Glutamatergic neuron (in vitro differentiated cells): ENCODE results near the gene HOXB1. TPM values are rescaled to one million over a fixed set of nuclear protein-coding genes. Genes with fewer than 3 reads are reported as not detected.

Source experiments
- DNase-seq: peaks from one replicate; pipeline ENCODE4 v3.0.0; 2022
- H3K27ac Mint-ChIP-seq: one replicate; pipeline ENCODE4 v1.8.0; 2020; ENCODE audit warnings: mild to moderate bottlenecking, mixed read lengths, inconsistent platforms; ENCODE audit not compliant: unreplicated experiment
- H3K27me3 Mint-ChIP-seq: one replicate; pipeline ENCODE4 v1.8.0; 2020; ENCODE audit warnings: mild to moderate bottlenecking, moderate library complexity, mixed read lengths, inconsistent platforms; ENCODE audit not compliant: unreplicated experiment
- H3K36me3 Mint-ChIP-seq: one replicate; pipeline ENCODE4 v1.8.0; 2020; ENCODE audit warnings: mild to moderate bottlenecking, mixed read lengths, inconsistent platforms; ENCODE audit not compliant: unreplicated experiment
- H3K4me1 Mint-ChIP-seq: one replicate; pipeline ENCODE4 v1.8.0; 2020; ENCODE audit warnings: mild to moderate bottlenecking, low read depth, mixed read lengths, inconsistent platforms; ENCODE audit not compliant: unreplicated experiment
- H3K4me3 Mint-ChIP-seq: one replicate; pipeline ENCODE4 v1.8.0; 2020; ENCODE audit warnings: mild to moderate bottlenecking, mixed read lengths, inconsistent platforms; ENCODE audit not compliant: unreplicated experiment
- H3K9me3 Mint-ChIP-seq: one replicate; pipeline ENCODE4 v1.8.0; 2020; ENCODE audit warnings: mild to moderate bottlenecking, moderate library complexity, mixed read lengths, inconsistent platforms; ENCODE audit not compliant: unreplicated experiment
- long read RNA-seq: library from polyadenylated mRNA; unstranded; transcript quantifications from one replicate; pipeline ENCODE4 v2.0.0, GENCODE V29; 2020; ENCODE audit not compliant: unreplicated experiment
- total RNA-seq: library from RNA; stranded (reverse); fragmentation: NEBNext Ultra II Directional; extraction: Animal tissue kit (Norgen Biotek cat#: 25700); gene quantifications from one replicate; pipeline ENCODE4 v1.2.1, GENCODE V29; 2021; ENCODE audit not compliant: unreplicated experiment
- TF ChIP-seq, protein P1 (sequence below): fragments of 200-600 bp; sonication (generic); IDR thresholded peaks from one replicate; pipeline ENCODE4 v1.5.0; 2021; ENCODE audit not compliant: partially characterized antibody, unreplicated experiment

The HOXB1 gene
- not detected for total RNA-seq
- long read RNA-seq, result 0 reads

DNA sequence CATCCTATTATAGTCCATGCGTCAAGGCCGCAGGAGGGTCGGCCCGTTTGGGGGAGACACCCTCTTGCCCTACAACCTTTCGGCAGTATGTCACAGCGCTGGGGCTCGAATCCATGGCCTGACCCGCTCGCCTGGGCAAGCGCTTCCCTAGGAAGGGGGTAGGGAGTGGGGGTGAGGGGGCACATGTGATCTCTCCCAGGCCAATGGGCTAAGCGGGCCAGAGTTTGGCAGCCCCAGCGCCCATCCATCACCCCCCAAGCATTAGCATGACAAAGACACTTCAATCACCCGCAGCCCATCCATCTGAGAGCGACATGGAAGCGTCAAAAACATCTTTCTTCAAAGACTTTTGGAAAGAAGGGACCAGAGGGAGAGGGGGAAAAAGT lies at the start of gene HOXB1:
Gene HOXB1, minus strand, starts transcription at position 125 of the 386 bp plus-strand sequence. Its CDS starts 107 bp downstream, at position 18.
- Mint-ChIP-seq H3K27ac (no peak within 1 kb of the TSS), H3K4me3 (no peak within 1 kb of the TSS), H3K4me1 (no peaks in the 10 kb centered on the region), H3K9me3 (peaks cover 3% of the 10 kb centered on the region), H3K36me3 (peaks cover 12% of the 10 kb centered on the region), H3K27me3 (peaks cover 27% of the 10 kb centered on the region)
- DNase-seq, result no peak
- TF ChIP-seq, protein P1, sequence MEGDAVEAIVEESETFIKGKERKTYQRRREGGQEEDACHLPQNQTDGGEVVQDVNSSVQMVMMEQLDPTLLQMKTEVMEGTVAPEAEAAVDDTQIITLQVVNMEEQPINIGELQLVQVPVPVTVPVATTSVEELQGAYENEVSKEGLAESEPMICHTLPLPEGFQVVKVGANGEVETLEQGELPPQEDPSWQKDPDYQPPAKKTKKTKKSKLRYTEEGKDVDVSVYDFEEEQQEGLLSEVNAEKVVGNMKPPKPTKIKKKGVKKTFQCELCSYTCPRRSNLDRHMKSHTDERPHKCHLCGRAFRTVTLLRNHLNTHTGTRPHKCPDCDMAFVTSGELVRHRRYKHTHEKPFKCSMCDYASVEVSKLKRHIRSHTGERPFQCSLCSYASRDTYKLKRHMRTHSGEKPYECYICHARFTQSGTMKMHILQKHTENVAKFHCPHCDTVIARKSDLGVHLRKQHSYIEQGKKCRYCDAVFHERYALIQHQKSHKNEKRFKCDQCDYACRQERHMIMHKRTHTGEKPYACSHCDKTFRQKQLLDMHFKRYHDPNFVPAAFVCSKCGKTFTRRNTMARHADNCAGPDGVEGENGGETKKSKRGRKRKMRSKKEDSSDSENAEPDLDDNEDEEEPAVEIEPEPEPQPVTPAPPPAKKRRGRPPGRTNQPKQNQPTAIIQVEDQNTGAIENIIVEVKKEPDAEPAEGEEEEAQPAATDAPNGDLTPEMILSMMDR, result no peak

DNA sequence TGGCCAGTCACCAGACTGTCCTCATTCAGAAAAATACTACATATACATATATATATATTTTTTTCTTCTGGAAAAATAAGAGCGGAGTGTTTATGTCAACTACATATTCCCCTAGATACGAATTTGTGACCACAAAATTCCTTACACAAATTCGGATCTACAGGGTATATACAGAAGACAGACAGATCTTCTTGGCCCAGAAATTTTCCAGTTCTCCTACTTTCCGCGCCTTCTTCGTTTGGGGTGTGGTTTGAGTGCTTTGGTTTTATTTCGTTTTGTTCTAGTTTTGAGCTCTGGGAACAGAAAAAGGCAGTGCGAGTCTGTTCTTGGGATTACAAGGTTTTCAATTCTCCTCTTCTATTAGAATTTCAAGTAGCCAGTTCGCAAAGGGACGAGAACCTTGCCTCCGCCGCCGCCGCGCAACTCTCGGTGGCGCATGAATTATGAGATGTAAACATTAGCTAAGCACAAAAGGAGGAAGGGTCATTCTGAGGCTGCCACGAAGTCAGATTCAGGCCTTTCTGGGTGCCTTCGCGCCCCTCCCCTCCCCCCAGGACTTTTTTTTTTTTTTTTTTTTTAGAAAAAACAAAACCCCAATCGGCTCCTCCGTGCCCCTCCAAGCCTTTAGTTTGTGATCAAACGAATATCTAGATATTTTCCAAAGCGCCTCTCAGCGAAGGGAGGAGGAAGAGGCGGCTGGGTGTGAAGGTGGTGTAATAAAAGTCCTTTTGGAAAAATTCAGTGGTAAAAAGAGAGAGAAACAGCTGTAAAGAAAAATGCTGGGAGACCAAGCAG lies 49.1 kb upstream of the HOXB1 start:
- no peak overlapping the region for H3K4me3 Mint-ChIP-seq
- no peak overlapping the region for H3K27ac Mint-ChIP-seq
- peaks cover 57% of the 10 kb centered on the region for H3K27me3 Mint-ChIP-seq
- TF ChIP-seq, protein P1, result no peak
- DNase-seq, result no peak
- H3K9me3 Mint-ChIP-seq, result peaks cover 21% of the 10 kb centered on the region
- no peaks in the 10 kb centered on the region for H3K4me1 Mint-ChIP-seq
- H3K36me3 Mint-ChIP-seq, result no peaks in the 10 kb centered on the region

DNA sequence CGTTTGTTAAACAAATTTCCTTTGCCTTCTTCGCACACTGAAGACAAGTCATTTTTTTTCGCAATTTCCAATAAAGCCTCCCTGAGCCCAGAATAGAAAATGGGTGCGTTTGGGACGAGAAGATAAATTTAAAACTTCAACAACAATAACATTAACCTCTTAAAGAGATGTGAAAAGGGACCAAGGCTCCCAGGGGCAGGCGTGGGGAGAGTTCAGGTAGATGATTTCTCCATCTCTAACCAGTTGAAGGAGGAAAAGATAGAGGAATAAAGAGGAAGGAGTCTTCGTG lies 48.6 kb upstream of the HOXB1 start:
- Mint-ChIP-seq H3K27me3 (peaks cover 58% of the 10 kb centered on the region), H3K4me3 (no peak overlapping the region)

DNA sequence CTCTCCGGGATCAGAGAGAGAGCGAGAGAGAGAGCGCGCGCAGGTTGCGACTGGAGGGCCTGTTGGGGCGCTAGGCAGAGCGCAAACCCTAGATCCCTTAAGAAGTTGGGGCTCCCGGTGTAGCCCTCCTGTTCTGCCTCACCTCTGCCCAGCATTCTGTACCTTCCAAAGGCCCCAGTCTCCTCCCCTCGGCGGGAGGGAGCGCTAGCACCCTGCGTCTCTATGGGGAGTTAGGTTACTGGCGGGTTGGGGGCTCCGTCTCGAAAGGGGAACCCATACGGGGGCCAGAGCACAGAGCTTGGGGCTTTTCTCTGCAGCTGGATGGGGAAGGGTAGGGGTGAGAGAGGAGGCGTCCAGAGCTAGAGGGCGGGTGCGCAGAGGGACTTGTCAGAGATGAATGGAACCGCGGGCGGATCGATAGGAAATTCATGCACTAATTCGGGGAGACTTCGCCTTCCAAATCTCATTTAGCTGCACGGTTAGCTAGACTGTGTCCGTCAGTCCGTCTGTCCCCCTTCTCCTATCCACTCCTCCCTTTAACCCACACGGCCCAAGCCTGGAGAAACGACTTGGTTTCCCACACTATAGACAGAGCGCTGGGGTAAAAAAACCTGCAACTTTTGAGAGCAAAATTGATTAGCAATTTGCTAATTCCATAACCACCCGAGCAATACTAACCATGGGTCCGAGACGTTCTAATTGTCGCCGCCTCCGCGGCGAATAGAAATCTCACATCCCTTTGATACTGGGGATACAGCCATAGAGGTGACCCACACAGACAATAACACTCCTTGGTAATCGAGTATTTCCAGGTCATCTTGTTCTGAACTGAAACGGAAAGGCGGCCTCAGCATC lies 48.0 kb upstream of the HOXB1 start:
- Mint-ChIP-seq H3K27ac (no peak overlapping the region), H3K4me3 (peak overlapping the region; percentile 15), H3K27me3 (peaks cover 57% of the 10 kb centered on the region), H3K4me1 (no peaks in the 10 kb centered on the region), H3K36me3 (no peaks in the 10 kb centered on the region), H3K9me3 (peaks cover 21% of the 10 kb centered on the region)
- TF ChIP-seq, protein P1, result no peak
- DNase-seq, result no peak

More for the DNA sequence above, 48.6 kb upstream of the HOXB1 start:
- no peaks in the 10 kb centered on the region for H3K36me3 Mint-ChIP-seq
- no peak for DNase-seq
- no peak overlapping the region for H3K27ac Mint-ChIP-seq
- TF ChIP-seq, protein P1, result no peak
- no peaks in the 10 kb centered on the region for H3K4me1 Mint-ChIP-seq
- H3K9me3 Mint-ChIP-seq, result peaks cover 21% of the 10 kb centered on the region
